AG10803 (cell line): ENCODE results near the gene GPR89A.
A peak's percentile ranks its signal among the peaks of the same experiment; 100 is the strongest.

ENCODE experiments used
- DNase-seq: peaks from one replicate; pipeline ENCODE4 v3.0.0; 2010; ENCODE audit warnings: low read depth
- H3K4me3 ChIP-seq: 2 replicates; pipeline ENCODE4 v1.5.1; 2011; ENCODE audit warnings: mild to moderate bottlenecking, low read length, control low read depth
- TF ChIP-seq, protein P1 (sequence below): conservative IDR thresholded peaks from 2 replicates; pipeline ENCODE4 v1.5.1; 2011; ENCODE audit warnings: mild to moderate bottlenecking, low read length, control low read depth, inconsistent platforms

Gene GPR89A

DNA sequence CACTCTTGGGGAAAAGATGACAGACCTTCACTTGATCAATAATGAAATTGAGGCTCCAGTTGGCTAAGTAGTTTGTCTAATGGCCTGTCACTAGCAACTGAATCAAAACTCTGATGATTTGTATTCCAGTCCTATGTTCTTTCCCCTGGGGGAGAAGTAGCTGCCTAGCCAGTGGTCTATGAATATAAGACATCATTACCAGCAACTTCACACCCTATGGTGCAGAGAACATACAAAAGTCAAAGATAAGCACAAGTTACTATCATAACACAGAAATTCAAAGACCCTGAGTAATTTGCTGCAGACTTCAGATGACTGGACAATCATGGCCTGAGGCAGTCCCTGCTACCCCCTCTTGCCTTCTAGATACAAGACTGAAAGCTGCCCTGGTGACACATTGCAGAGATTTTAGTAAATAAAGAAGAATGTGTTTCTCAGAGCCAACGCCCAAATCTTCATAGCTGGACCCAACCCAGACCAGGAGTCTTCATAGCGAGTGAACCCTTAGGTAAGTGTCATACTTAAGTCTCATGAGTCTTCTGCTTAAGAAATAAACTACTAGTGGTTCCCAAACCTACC lies 98.4 kb downstream of the GPR89A start:
- no peak overlapping the region for H3K4me3 ChIP-seq
- TF ChIP-seq, protein P1, sequence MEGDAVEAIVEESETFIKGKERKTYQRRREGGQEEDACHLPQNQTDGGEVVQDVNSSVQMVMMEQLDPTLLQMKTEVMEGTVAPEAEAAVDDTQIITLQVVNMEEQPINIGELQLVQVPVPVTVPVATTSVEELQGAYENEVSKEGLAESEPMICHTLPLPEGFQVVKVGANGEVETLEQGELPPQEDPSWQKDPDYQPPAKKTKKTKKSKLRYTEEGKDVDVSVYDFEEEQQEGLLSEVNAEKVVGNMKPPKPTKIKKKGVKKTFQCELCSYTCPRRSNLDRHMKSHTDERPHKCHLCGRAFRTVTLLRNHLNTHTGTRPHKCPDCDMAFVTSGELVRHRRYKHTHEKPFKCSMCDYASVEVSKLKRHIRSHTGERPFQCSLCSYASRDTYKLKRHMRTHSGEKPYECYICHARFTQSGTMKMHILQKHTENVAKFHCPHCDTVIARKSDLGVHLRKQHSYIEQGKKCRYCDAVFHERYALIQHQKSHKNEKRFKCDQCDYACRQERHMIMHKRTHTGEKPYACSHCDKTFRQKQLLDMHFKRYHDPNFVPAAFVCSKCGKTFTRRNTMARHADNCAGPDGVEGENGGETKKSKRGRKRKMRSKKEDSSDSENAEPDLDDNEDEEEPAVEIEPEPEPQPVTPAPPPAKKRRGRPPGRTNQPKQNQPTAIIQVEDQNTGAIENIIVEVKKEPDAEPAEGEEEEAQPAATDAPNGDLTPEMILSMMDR, result no peak
- peak; percentile 39 for DNase-seq

DNA sequence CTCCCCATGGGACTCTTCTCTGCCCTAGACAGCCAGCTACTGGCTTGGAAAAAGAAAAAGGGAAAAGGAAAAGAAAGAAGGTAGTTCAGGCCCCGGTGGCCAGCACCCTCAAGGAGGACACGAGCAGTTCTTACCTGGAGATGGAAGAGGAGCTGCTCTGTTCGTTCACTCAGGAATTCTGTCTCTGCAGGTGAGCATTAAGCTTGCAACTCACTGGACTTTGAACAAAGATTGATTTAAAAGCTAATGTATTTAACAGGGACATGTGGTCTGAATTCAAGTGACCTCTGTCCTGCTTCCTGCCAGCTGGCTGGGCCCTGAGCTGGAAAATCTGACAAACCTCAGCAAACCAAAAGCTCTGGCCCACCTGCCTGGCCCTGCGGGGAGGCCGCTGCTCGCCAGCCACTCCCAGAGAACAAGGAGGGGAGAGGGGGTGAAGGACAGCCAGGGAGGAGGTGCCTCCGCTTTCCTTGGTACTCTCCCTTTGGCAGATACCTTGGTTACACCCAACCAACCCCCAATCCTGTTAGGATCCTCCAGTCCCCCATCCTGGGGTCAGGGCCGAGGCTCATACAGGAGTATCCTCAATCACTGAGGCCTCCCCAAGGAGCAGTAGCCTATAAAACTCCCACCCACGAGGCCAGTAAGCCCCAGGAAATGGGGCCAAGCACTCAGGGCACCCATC lies 99.5 kb downstream of the GPR89A start, which contains the start of gene PDZK1:
Gene PDZK1 (minus strand): TSS at position 186 of the 685 bp plus-strand sequence. CDS start 19,347 bp downstream, outside the sequence.
- H3K4me3 ChIP-seq, result no peak within 1 kb of the TSS
- TF ChIP-seq, protein P1, result no peak
- no peak for DNase-seq

DNA sequence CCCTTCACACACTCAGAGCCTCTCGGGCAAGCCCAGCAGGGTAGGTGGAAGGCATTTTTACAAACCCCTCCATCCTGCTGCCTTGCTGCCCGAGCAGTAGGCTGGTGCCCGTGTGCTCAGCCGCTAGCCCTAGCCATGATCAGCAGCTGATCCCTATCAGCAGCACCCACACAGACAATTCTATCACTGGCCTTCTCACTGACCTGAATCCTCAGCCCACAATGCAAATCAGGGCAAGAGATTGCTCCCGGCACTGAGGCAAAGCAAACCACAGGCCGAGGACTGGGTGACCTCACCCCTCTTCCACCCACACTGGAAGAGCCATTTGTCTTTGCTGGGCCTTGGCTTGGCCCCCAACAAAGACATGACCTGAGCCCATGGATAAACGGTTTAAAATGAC lies 100.3 kb downstream of the GPR89A start:
- no peak overlapping the region for H3K4me3 ChIP-seq
- DNase-seq, result no peak
- TF ChIP-seq, protein P1, result no peak

DNA sequence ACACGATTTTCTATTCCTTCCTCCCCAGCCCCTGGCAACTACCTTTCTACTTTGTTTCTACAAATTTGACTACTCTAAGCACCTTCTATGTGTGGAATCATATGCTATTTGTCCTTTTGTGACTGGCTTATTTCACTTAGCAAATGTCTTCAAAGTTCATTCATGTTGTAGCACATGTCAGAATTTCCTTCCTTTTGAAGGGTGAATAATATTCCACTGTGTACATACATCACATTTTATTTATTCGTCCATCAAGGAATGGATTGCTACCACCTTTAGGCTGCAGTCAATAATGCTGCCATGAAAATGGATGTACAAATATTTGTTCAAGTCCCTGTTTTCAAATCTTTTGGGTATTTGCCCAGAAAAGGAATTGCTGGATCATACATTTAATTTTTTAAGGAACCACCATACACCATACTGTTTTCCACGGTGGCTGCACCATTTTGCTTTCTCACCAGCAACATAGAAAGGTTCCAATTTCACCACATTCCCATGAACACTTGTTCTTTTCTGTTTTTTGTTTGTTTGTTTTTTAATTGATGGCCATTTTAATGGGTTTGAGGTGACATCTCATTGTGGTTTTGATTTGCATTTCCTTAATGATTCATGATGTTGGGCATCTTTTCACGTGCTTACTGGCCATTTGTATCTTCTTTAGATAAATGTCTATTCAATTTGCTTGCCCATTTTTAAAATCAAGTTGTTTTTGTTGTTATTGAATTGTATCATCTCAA lies 102.7 kb downstream of the GPR89A start:
- TF ChIP-seq, protein P1, result no peak
- no peak overlapping the region for H3K4me3 ChIP-seq
- DNase-seq, result no peak

DNA sequence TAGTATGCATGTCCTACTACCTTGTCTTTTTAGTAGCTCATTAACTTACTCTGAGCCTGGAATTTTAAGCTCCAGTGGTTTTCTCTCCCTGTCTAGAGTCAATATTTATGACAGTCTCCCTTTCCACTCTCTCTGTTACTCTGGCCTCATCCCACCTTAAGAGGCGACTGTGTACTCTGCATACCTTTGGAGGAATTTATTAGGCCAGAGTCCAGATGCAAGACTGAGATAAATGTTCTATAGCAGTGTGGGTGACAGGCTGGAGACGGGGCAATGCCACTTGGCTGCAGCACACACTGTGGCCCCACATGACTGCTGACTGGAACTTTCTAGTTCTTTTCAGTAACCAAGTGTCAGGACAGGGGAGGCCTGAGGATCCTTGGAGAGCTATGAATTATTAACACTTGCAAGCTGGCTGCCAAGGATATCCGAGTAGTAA lies 103.4 kb downstream of the GPR89A start:
- TF ChIP-seq, protein P1, result no peak
- H3K4me3 ChIP-seq, result no peak overlapping the region
- DNase-seq, result no peak

DNA sequence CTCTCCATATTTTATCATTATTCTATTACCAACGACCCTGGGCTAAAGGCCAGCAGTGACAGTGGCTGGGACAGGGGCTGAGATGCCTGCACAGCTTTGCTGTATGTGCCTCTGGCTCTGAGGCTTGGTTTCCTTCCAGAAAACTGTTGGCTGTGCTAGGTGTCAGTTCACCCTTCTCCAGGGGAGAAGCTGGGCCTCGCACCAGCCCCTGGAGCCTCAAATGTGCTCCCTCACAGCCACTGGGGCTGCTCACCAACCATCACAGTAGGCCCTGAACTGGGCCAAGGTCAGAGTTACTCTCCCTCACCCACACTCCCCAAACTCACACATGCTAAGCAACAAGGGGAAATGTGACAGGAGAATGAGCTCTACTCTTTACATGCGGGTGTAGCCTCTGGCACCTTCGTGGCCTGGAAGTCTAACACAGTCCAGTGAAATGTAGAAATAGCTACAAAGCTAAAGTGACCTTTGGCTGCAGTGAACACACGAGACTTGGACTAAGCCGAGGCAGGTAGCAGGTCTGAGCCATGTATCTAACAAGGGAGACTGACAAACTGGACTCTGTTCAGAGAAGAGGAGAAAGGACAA lies 106.8 kb downstream of the GPR89A start:
- TF ChIP-seq, protein P1, result no peak
- no peak for DNase-seq

More for the DNA sequence above, 106.8 kb downstream of the GPR89A start:
- H3K4me3 ChIP-seq, result no peak overlapping the region
